NCI-H1092 (cell line): ENCODE results near the gene ITGA6.

ENCODE experiments used
- DNase-seq: peaks from one replicate; lab custom pipeline; 2025; lab: John Stamatoyannopoulos, UW

The ITGA6 gene

DNA sequence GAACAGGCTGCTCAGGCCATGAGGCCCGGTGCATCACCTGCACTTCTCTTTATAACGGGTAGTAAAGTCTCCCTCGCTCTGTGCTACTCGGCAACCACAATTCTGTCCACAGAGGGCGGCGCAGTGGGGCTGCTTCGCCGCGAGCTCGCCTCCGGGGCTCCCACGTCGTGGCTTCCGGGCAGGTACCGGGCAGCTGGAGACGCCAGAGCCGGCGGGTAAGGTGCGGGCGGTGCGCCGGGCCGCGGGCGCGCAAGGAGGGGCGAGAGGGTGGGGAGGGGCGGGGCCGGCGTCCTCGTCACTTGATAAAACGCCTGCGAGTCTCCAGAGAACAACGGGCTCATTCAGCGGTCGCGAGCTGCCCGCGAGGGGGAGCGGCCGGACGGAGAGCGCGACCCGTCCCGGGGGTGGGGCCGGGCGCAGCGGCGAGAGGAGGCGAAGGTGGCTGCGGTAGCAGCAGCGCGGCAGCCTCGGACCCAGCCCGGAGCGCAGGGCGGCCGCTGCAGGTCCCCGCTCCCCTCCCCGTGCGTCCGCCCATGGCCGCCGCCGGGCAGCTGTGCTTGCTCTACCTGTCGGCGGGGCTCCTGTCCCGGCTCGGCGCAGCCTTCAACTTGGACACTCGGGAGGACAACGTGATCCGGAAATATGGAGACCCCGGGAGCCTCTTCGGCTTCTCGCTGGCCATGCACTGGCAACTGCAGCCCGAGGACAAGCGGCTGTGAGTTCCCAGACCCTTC lies at the start of gene ITGA6:
Gene ITGA6 (plus strand): TSS at position 331 of the 734 bp plus-strand sequence.
- DNase-seq: peak; percentile 39

DNA sequence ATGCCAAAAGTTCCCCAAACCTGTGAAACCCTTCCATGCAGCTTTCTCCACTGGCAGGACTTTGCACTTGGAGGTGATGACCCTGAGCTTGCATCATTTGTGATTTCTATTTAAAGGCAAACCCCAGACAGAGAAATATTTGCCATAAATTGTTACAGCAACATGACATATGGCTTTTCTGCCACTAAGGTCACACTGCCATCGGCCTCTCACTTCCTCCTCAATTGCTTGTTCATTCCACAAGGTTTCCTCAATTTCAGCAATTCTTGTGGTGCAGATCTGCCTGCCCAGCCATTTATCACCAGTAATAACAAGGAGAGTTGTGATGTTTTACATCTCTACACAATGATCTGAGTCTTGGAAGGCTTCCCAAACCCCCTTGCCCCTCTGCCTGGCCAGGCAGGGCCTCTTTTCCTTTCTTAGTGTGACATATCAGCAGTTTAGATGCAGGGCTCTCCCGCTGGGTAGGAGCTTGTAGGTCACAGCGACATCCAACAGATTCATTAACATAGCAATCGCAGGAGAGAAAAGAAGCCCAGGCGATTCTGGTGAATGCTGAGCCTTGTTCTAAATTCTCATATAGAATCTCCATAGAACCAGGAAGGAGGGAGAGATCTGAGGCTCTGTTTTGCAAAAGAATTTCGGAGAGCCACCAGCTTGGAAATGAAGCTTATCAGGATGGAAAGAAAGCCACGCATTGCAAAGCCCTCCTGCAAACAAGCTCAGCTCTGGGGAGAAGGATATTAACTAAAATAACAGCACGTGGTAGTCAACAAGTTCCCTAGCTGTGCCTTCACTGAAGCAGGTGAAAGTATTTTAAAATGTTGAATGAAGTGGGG lies 46.7 kb upstream of the ITGA6 start:
- DNase-seq: no peak

DNA sequence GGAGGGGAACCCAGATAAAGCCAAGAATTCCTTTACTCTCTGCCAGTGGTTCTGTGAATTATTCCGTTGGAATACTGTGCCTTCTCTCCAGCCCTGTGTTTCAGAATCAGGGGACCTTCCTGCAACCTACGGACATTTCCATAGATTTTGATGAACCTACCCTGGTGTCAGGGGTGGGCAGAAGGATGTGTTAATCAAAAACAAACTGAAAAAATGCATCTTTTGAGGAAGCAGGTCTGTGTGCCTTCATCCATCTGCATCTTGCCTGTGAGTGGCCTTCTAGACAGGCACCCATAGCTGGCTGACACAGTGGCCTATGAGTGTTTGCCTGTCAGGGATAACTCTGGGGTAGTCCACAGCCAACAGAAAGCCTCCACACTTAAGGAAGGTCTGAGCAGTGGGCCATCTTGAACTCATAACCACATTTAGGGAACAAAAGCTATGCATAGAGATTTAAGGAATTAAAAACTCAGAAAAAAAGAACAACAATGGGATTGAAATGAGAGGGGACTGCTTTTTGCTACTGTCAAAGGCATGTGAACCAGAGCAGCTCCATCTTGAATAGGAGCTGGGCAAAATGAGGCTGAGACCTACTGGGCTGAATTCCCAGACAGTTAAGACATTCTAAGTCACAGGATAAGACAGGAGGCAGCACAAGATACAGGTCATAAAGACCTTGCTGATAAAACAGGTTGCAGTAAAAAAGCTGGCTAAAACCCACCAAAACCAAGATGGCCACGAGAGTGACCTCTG lies 45.9 kb upstream of the ITGA6 start:
- no peak for DNase-seq

DNA sequence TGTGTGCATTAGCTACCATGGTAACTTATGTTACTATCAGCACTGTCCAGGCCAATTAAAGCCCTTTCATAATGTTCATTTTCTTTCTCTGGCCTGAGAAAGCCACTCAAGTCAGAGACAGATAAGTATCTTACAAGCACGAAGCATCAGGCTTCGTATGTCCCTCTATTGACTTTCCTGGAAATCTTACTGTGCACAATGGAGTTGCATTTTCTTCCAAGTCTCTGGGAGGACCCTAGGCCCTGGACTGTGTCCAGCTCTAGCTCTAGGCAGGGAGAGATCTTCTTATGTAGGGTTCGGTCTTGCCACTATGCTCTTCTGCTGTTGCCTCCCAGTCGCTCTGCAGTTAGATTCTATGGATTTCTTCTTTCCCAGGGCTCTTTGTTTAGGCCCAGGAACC lies 40.0 kb upstream of the ITGA6 start:
- no peak for DNase-seq

DNA sequence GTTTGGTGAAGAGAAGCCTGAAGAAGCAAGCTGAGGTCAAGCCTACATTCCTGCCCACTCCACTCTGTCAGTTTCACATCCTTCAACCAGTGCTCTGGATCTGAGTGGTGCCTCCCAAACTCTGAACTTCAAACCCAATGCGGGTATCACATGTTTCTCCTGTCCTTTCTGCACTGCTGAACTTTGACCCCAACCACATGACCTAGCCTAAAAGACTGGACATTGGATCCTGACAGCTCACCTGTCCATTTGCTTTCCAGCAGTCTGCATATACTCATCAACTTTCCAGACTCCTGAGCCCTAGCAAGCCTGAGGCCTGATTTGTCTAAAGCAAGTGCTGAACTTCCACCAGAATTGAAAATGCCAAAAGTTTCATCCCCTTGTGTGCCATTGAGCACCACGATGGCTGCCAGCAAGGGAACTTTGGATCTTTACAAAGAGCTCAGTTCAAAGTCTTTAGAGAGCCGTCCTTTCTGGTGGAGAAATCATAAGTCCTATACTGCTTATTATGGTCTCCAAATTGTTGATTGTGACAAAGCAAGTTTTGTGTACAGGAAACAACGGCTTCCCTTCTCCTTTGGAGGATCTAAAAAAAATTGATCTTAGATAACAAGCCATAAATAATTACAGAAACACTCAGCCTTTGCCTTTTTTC lies 37.6 kb upstream of the ITGA6 start:
- DNase-seq: no peak

DNA sequence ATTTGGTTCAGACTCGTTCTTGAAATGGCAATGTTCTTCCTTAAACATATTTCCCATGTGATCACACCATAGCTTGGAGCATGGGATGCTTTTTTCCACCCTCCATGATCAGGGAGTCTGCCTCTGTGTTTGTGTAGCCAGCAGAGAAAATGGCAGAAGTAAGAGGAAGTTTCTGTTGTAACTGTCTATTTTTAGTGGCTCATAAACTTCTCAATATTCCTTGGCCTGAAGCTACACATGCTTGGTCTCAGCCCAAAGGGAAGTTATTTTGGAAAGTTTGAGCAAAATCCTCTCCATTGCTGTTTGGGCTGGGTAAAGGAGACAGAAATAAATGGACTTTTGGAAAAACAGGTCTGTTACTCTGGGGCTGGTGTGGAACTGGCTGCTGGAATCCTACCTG lies 33.4 kb upstream of the ITGA6 start:
- no peak for DNase-seq

DNA sequence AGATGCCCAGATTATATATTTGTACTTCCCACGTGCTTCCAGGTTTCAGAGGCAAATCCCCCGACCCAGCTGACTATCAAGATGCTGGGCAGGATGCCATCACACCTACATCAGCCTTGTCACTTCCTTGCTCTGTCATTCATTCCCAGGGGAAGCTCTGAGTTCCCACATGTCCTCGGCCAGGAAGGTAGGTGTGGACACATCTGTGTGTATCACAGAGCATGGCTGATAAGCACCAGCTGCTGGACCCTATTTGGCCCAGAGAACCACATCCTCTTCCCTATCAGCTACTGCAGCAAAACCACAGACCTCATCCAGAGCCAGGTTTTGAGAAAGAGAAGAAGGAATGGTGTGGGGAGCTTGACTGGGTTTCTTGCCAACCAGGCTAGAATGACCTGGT lies 31.9 kb upstream of the ITGA6 start:
- no peak for DNase-seq

DNA sequence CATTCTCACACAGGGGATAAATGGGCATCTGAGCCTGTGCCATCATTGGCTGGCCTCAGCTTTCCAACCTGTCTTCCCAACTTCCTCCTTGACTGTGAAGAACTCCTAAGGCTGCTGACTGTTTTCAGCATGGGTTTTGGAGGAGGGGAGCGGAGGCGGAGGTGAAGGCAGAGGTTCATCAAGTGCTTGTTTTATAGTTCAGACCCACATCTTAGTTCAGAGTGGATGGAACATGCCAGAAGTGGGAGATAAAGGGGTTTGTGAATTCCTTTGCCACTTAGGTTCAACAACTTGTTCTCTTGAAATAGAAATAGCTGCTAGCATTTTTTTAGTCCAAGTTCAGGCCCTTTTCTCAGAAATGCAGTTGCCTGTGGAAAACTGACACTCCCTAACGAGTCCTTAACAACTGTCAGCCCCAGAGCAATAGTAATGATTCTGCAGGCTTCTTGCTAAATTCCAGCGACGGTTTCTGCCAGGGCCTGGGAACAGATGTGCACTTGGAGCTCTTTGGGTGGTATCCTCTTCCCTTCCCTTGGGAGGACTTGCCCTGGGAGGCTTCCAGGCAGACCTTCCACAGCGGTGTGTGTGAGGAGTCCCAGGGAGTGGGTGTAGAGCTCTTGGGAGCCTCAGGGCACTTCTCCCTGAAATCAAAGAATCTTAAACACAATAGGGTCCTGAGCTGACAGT lies 30.1 kb upstream of the ITGA6 start:
- no peak for DNase-seq

DNA sequence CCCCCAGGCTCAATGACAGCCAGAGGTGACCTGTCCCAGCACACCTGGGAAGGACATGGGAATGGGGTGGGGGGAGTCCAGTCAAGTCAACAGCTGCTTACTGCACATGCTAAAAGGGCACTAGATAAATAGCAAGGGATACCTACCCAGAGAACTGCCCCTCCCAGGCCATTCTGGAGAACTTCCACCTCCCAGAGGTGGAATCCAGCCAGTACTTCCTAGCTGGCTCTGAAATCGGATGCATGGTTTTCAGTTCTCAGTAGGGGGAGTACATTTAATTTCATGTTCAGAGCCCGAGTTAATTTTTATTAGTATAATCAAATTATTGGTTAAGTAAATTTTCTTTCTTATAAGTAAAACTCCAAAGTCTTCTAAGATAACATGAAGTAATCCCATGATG lies 28.9 kb upstream of the ITGA6 start:
- no peak for DNase-seq

DNA sequence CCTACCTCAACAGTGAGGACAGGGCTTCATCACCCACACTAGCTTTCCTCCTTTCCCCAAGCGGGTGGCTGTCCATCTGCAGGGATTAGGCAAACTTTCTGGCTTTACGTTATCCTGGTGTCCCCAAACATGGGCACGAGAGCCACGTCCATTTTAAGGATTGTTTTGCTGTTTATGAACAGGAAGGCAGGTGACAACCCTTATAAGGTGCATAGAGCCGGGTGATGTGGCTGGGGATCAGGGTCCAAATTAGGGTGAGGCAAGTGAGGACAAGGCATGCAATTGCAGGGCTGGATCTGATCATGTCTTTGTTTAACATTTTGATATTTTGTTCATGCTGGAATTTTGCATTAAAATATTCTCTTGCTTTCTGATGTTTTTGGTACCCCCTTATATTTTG lies 27.6 kb upstream of the ITGA6 start:
- no peak for DNase-seq

DNA sequence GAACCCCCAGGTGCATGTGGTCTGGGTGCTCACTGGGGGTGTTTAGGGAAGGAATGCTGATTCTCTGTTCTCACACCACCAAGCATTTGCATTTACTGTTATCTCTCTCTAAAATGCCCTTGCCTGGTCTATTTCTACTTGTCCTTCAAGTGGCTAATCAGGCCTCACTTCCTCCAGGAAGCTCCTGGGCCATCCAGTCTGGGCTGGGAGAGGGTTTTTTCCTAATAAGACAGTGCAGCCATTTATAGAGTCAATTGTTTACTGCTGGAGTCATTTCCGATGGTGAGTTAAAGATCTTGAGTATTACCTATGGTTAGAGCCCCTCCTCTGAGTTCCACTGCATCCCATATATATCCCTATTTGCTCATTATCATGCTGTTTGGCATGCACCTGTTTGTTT lies 25.2 kb upstream of the ITGA6 start:
- DNase-seq: no peak

DNA sequence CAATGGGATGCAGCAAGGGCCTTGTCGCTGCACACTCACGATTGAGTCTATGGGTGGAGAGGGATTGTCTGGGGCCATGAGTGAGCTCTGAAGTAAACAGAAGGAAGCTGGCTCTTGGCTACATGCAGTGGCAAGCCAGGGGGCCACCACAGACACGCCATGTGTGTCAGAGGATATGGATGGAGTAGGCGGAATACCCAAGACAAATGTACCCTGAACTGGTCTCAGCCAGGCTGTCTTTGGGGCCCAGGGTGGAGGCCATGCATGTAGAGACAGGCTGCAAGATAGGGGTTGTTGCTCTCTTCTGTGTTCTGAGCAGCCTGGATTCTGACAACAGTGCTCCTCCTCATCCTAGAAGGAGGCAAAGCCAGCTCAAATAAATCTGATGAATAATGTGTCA lies 24.0 kb upstream of the ITGA6 start:
- no peak for DNase-seq

DNA sequence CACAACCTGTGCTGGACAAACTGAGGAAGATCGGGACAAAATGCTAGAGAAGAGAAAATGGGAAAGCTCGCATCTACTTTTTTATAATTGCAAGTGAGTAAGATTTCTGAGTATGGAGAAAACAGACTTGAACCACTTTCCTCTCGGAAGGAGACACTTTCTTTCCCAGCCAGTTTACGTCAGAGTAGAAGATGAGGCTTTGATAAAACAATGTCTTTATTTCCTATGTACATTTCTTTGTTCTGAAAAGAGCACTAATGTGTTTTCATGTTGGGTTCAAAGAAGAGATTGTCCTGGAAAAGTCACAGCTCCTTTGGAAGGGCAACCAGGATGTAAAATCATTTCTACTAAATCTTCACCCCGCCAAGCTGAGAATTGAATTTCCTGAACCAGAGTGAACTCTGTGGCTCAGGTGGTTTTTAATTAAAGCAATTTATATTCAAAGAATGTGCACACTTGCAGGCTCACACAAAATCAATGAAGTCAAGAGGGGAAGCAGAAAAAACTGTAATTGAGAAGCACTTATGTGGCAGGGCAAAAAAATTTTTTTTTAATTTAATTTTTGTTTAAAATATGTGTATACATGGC lies 23.4 kb upstream of the ITGA6 start:
- DNase-seq: no peak

DNA sequence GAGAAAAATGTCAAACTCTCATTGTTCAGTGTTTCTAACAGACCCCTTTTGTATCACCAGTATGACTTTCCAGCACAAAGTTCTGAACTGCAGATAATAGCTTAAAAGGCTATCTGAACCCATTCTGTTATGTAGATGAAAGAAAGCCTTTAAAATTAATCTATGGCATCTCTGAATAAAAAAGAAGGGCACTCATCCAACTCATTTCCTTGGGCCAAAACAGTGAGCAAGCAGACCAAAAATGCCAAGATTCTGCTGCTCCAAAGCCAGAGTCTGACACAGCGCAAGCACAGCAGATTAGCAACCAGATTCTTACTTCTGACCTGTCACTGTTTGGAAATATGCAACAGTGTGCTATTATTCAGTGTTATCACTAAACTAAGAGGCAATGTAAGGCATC lies 22.6 kb upstream of the ITGA6 start:
- no peak for DNase-seq

DNA sequence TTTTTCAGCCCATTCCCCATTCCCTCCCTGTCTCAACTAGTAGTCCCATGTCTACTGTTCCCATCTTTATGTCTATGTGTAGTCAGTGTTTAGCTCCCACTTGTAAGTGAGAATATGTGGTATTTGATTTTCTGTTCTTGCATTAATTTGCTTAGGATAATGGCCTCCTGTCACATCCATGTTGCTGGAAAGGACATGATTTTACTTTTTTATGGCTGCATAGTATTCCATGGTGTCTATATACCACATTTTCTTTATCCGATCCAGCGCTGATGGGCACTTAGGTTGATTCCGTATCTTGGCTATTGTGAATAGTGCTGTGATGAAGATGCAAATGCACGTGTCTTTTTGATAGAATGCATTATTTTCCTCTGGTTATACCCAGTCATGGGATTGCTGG lies 21.7 kb upstream of the ITGA6 start:
- no peak for DNase-seq

DNA sequence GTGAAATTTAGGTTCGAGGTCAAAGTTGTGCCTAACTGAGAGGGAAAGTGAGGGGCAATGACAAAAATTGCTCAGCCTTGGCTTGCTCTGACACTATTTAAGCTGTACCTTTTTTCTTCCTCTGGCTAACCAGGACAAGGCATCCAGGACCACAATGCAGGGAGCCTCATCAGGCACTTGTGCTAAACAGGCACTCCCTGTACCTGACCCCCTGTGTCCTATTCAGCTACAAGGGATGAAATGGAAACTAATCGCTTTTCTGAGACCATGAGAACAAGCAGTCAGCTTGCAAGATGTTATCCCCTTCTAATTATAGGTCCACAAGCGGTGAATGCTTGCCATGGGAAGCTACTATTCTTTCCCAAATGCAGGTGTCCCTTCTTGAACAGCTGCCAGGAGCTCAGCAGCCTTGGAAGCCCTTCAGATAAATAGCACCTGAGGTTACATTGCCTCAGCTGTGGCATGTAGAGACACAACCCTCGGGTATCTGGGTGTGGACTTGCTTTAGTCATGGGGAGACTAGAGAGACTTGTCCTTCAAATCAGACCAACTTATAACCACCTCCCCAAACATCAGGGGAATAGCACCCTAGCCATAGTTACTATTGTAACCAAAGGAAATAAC lies 19.1 kb upstream of the ITGA6 start:
- DNase-seq: peak; percentile 26

DNA sequence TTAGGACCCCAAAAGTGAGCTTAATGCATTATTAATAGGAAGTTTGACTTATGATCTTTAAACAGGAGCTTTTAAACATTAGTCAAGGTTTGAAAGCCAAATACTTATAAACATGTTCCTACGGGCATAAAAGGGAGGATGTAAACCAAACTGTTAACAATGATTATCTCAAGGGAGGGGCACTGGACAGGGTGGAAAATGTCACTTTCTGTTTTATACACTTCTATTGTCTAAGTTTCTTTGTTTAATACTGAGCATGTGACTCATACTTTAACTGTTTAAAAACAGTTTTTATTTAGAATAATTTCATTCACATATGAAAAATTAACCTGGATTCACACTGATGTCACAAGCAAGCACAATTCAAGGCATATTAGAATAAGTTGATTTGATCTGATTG lies 18.3 kb upstream of the ITGA6 start:
- no peak for DNase-seq

DNA sequence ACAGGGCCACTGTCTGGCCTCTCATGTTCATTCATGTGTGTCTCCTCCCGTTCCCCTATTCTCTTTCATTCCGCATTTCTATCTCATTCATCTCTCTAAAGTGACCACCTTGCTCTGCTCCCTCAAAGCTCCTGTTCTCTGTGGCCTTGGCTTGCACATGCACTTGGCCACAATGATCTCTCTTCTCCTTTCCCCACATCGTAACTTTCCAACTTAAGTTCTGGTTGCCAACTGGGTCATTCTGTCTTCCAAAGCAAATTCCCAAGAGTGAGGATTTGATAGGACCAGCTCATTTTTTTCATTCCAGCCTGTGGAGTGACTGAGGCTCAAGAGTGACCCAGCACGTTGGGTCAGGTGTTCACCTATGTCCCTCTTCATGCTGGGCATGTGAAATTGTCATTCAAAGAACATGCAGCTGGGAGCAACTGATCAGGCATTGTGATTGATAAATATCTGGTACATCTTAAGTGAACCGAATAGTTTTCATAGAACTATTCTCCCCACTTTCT lies 14.3 kb upstream of the ITGA6 start:
- no peak for DNase-seq

DNA sequence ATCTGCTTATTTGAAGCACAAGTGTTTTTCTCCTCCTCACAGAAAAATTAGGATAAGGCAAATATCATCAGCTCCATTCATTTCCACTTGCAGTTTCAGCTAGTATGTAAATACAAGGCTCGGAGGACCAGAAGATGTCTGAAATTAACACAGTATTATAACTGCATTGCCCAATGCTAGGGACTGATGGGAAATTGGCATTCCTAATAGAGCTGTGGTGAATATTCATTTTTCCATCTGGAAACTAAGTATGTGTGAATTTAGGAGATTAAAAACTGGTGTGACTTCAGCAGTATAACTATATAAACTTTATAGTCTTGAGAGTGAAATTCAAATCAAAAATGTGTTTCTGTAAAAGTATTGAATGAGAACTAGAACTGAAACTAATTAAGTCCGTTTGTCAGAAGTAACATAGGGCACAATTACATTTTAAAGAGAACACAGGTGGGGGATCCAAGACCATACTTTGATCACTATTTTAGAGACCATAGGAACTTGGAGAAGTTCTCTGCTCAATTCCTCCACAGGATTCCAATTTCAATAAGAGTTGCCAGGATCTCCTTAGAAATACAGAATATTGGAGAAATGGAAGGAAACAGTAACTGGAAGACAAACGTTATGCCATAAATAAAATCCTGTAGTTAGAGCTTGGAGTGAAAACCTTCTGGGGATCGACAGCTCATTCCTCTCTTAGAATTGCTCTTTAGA lies 12.1 kb upstream of the ITGA6 start:
- DNase-seq: no peak

DNA sequence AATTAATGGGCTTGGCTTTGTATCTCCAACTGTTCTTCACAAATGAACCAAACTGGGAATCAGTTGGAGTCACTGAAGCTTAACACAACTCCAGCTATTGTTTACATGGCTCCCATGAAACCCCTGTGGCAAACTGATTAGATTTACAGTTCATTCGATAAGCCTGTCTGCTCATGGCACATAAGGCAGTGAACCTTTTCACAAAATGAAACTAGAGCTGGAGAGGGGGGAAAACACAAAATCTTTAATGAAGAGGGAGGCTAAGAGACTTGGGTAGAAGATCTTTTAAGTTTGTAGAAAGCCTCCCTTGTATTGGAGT lies 11.6 kb upstream of the ITGA6 start:
- no peak for DNase-seq
